ENCODE data around the gene MEOX2.

MEOX2 gene

DNA sequence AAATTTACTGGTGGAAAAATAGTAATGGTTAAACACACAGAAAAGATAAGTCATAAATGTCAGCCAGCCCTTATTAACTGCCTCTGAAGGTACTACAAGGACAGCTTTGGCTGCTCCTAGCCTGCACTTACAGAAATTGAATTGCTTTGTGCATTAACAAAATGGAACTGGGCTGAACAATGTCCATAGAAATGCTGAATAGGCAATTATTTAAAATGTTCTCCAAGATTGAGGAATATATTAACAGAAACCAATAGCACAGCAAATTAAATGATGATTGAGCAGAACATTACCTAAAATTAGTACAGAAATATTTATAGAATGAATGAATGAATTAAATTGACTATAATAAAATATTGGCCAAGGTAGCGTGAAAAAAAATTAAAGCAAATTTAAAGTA, 82.3 kb downstream of the MEOX2 start:
- TF ChIP-seq, protein P1, sequence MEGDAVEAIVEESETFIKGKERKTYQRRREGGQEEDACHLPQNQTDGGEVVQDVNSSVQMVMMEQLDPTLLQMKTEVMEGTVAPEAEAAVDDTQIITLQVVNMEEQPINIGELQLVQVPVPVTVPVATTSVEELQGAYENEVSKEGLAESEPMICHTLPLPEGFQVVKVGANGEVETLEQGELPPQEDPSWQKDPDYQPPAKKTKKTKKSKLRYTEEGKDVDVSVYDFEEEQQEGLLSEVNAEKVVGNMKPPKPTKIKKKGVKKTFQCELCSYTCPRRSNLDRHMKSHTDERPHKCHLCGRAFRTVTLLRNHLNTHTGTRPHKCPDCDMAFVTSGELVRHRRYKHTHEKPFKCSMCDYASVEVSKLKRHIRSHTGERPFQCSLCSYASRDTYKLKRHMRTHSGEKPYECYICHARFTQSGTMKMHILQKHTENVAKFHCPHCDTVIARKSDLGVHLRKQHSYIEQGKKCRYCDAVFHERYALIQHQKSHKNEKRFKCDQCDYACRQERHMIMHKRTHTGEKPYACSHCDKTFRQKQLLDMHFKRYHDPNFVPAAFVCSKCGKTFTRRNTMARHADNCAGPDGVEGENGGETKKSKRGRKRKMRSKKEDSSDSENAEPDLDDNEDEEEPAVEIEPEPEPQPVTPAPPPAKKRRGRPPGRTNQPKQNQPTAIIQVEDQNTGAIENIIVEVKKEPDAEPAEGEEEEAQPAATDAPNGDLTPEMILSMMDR (conservative IDR thresholded peaks at IDR 0.05; ENCODE audit: low read depth, low read length) = no peak
- no peak for DNase-seq (ENCODE audit: low read depth)
- H3K4me3 ChIP-seq (ENCODE audit: low read length) = no peak overlapping the region

DNA sequence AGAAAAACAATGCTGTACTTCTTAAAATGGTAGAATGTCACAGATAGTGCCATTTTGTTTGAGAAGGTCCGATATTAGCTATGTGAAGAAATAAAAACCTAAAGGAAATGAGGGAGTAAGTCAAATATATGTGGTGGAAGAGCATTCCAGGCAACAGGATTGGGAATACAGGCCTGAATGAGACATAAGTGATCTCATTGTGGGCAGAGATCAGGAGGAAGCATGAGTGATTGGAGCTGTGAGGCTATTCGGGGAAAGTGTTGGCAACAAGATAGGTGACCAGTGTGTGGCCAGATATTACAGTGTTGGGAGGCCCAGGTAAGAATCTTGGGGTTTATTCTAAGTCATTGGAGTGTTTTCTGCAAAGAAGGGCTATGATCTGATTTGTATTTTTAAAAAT, 83.4 kb downstream of the MEOX2 start:
- H3K4me3 ChIP-seq (ENCODE audit: low read length) = no peak overlapping the region
- TF ChIP-seq, protein P1 (conservative IDR thresholded peaks at IDR 0.05; ENCODE audit: low read depth, low read length) = no peak
- no peak for DNase-seq (ENCODE audit: low read depth)

DNA sequence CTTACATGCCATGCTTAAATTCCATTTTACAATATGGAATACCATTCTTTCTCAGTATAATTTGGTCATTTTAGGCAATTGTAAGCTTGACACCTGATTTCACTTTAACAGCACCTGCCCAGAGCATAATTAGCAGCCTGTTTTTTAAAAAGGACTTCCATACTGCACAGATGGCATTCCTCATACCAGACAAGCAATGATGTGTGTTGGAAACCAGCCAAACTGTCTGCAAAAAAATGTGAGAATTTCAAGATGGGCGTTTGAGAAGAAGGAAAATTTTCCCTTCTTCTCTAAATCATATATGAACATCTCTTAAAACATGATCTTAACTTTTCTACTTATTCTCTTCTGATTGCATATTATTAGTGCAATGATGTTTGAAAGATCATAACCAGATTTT, 84.2 kb downstream of the MEOX2 start:
- TF ChIP-seq, protein P1 (conservative IDR thresholded peaks at IDR 0.05; ENCODE audit: low read depth, low read length) = no peak
- H3K4me3 ChIP-seq (ENCODE audit: low read length) = no peak overlapping the region
- peak; percentile 39 for DNase-seq (ENCODE audit: low read depth)

DNA sequence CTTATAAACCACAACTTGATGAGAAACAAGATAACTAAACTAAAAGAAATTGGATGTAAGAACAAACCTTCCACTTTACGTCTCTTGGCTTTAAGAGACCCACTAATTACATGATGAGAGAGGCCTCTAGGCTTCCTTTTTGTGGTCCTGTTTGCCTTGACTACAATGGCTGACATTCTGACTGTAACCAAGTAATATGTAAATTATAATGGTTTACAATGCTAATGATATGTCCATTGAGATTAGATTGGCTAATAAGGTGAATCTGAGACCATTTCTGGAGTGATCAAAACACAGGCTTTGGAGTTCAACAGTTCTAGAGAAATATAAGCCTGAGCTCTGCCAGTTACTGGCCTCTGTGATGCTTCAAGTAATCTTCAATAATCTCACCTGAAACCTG, 85.3 kb downstream of the MEOX2 start:
- H3K4me3 ChIP-seq (ENCODE audit: low read length) = no peak overlapping the region
- TF ChIP-seq, protein P1 (conservative IDR thresholded peaks at IDR 0.05; ENCODE audit: low read depth, low read length) = no peak
- DNase-seq (ENCODE audit: low read depth) = no peak

DNA sequence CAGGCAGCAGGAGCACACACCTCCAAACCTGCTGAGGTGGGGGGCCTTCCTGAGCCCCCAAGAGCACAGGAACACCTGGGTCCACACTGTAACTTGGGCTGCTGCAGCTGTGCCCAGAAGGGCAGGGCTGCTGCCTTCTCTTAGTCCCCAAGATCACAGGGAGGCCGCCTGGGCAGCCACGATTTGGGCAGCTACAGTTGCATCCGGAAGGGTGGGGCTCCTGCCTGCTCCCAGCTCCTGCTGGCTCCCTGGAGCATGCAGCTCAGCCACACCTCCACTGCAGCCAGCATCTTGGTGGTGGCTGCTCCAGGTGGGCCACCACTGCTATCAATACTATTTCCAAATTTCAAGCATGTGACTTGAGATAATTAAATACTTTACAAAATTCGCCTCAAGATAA, 86.2 kb downstream of the MEOX2 start:
- DNase-seq (ENCODE audit: low read depth) = no peak
- TF ChIP-seq, protein P1 (conservative IDR thresholded peaks at IDR 0.05; ENCODE audit: low read depth, low read length) = no peak

DNA sequence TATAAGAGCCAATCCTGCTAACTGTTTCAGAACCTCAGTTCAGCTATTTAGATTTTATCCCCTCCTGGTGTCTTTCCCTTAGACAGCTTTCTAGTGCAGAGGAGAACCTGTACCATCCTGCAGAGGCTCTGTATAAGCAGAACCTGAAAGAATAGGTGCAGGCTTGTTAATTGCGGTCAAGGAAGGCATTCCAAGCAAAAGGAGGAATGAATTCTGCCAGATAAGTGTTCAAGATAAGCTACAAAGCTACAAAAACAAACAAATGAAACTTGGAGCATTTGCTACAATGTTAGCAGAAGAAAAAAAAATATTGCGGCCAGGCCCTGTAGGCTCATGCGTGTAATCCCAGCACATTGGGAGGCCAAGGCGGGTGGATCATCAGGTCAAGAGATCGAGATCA, 92.0 kb downstream of the MEOX2 start:
- no peak overlapping the region for H3K4me3 ChIP-seq (ENCODE audit: low read length)
- DNase-seq (ENCODE audit: low read depth) = no peak
- TF ChIP-seq, protein P1 (conservative IDR thresholded peaks at IDR 0.05; ENCODE audit: low read depth, low read length) = no peak

More for the DNA sequence above, 86.2 kb downstream of the MEOX2 start:
- no peak overlapping the region for H3K4me3 ChIP-seq (ENCODE audit: low read length)

DNA sequence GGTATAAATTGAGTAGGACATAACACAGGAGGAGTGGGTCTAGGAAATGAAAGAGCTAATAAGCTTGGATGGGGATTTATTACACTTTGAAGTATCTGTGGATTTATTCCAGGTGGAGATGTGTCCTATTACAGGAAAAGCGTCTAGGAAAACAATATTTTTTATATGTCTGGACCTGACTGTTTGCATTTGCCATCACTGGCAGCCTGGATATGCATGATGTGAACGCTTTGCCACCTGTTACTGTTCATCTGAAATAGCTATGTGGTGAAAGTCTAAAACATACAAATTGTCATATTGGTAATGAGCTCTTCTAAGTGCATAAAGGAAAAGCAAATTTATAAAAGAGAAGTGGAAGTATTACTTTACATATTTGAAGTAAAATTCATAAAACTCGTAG, 93.1 kb downstream of the MEOX2 start:
- DNase-seq (ENCODE audit: low read depth) = no peak
- TF ChIP-seq, protein P1 (conservative IDR thresholded peaks at IDR 0.05; ENCODE audit: low read depth, low read length) = no peak
- H3K4me3 ChIP-seq (ENCODE audit: low read length) = no peak overlapping the region

Data from retinal pigment epithelial cell (primary cell).